Measurements from ENCODE around the gene HCRTR1.

HCRTR1 gene

DNA sequence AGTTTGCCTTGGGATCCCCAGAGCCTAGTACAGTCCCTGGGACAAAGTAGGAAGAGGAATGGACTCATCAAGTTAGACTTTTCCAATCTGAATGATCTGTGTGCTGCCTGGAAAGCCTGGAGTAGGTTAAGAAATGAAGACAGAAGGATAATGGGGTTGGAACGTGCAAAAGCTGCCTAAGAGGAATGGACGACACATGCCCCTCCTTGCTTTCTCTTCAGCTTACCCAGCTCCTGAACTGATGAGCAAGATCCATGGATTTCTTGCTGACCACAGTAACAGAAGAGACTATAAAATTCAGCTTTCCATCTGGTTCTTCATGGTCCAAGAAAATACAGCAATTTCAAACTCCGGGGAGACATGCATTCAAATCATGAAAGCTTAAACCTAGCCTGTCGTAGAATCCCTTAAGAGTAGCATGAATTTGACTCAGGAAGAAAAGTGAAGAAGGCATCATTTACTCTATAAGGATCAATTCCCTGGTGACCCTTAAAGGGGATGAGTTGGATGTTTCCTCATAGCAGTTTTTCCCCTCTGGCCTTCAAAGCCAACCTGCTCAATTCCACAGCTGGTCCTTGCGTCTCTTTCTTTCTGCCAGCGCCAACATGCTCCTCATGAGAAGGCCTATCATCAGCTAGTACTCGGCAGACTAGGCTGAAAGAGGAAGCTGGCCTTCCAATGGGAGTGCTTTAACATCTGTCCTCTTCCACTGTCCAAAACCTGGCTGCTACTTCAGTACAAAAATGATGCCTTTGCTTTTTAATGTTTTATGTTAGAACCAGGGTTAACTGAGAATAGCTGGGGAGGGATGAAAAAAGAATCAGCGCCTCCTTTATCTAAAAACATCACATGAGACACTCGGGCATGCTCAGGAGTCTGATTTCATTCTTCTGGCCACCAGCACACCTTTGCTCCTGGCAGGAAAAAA, 32.9 kb downstream of the HCRTR1 start:
- DNase-seq (ENCODE audit: low read depth in 2 of 2): no peak

DNA sequence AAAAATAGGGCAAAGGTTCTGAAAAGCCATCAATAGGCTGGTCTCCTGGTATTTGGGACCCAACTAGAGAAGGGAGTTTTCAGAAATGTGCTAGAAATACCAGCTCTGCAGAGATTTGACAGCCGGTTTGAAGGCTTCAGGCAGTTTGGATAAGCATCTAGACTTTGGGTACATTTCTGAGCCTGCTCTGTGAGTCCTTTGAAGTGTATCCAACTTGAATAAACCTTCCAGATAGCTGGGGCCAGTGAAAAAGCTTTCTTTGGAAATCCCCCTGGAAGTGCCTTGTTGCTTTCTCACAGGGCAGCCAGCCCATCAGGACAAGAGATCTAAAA, 33.6 kb downstream of the HCRTR1 start:
- DNase-seq (ENCODE audit: low read depth in 2 of 2): no peak

DNA sequence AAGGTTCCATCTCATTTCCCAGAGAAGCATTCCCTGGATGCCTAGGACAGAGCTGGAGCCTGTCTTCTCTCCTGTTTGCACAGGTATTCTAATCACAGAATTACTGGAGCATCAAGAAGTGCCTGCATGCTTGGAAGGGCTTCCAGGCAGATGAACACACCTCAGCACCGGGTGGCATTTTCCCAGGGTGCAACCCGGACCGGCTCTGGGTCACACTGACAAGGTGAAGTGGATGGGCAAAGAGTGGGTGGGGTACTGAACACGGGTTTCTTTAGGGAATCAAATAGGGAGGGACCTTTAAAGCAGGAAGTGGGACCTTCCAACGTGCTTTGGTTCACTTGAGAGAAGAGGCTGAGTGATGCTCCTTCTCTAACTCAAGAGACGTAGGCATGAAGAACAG, 34.3 kb downstream of the HCRTR1 start:
- no peak for DNase-seq (ENCODE audit: low read depth in 2 of 2)

DNA sequence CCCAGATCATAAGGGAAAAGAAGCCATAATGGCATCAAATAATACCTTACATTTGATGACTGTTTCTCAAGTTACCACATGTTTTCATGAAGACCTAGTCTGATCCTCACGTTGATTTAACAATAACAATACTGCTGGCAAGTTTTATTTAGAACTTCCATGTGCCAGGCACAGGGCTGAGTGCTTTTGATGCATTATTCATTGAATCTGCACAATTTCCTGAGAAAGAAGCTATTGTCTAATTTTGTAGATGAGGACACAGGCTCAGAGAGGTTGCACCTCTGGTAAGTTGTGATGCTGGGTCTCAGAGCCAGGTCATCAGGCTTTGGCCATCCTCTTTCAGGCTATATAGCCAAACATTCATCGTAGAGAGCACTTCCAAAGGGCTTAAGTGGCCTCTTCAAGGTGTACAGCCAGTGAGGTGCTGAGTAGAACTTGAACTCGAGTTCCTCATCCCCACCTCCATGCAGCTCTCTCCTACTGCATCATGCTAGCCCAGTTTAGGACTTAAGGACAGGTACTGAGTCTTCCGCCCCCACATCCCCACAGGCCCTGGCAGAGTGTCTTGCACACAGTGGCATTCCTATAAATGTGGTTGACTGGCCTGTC, 35.5 kb downstream of the HCRTR1 start:
- DNase-seq (ENCODE audit: low read depth in 2 of 2): no peak

DNA sequence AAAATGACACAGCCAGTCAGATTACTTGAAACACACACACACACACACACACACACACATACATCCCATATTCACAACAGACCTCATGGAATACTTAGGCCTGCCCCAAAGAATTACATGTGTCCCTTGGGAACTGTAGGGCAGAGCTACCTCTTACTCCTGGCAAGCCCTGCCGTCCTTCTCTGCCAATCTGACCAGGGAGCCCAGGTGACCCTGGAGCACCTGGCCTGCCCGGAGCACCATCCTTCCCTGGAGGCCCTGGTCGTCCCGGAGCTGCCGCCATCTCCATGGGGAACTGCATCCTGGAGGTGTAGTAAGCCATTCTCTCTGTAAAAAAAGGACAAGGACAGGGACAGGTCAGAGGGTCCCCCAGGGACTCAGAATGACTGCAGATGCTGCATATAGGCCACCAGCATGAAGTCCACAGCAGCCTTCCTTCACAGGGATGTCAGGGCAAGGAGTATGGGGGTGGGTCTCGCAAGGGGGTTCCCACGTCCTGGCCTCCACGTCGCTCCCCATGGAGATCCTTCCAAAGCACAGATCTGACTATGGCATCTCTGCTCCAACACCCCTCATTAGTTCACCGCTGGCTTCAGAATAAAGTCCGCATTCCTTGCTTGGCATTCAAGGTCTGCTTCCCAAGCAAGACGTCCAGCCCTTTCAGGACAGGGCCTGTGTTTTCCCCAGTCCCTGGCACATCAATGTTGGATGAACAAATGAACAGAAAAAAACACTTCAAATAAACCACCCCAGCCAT, 36.4 kb downstream of the HCRTR1 start:
- DNase-seq (ENCODE audit: low read depth in 2 of 2): no peak

DNA sequence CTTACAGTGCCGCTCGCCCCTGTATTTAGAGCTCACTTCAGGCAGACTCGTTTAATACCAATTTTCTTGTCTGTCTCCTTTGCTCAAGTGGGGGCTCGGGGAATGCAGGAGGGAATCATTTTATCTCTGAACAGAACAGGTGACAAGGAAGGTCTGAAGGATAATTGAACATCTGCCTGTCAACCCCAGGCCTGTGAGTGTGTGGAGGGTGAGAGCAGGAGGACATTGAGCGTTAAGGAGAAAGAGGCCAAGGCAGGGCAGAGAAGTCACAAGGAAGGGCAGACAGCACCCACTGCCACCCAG, 36.9 kb downstream of the HCRTR1 start:
- no peak for DNase-seq (ENCODE audit: low read depth in 2 of 2)

DNA sequence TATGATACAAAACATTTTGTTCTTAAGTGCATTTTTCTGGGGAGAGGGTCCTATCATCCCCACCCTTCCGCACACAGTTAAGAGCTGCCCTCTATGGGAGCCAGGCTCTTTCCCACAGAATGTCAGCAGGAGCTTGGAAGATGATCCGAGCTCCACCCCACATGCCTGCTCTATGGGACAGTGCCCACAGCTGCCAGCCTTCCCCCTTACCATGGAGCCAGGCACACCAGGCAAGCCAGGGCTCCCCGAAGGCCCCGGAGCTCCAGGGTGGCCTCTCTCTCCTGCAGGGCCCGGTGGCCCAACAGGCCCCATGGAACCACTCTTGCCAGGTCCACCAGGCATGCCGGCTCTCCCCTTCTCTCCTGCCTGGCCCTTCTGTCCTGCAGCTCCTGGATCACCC, 37.6 kb downstream of the HCRTR1 start:
- DNase-seq (ENCODE audit: low read depth in 2 of 2): no peak

DNA sequence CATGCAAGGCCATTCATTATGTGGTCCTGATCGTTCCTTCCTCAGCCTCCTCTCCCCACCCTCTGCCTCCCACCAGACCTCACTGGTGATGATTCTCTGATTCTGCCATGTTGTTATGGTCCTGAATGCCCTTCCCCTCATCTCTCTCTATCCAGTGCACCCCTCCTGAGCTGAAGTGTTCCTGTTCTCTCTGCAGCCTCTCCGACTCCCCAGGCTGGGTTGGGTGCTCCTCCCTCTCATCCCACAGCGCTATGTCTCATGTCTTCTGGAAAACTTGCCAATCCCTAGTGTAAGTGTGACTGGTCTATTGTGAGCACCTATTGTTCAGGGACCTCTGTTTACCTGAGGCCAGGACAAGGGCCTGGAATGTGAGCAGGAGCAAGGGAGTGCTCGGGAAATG, 38.3 kb downstream of the HCRTR1 start:
- no peak for DNase-seq (ENCODE audit: low read depth in 2 of 2)

DNA sequence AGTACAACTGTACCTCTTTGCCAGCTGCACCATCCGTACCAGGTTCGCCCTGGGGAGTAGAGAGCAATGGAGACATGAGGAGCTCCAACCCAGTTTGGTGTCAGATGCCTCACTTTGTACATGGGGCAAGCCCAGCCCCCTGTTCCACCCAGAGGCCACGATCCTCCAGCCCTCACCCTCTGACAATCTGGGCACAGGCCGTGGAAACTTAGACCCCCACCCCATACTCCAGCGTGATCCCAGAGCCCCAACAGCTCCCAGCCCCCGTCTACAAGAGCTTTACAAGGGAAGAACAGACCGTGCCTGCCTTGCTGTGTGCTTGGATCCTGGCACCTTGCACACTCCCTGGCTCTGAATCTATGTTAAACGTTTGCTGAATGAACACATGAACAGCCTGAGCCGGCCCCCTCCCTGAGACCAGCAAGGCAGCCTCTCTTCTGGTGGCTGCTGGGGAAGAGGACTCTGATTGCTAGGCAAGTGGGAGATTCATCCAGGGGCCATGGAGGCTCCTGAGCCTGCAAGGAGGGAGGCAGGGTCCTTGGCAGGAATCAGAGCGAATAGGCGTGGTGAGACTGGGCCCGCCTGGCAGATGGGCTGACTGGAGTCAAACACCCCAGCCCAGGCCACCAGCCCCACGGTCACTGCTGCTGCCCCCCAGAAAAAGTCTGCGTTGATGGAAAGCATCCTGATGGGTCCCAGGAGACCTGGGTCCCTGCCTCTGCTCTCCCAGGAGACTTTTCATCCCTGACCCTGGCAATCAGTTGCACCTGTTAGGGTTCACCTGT, 39.7 kb downstream of the HCRTR1 start:
- DNase-seq (ENCODE audit: low read depth in 2 of 2): no peak

DNA sequence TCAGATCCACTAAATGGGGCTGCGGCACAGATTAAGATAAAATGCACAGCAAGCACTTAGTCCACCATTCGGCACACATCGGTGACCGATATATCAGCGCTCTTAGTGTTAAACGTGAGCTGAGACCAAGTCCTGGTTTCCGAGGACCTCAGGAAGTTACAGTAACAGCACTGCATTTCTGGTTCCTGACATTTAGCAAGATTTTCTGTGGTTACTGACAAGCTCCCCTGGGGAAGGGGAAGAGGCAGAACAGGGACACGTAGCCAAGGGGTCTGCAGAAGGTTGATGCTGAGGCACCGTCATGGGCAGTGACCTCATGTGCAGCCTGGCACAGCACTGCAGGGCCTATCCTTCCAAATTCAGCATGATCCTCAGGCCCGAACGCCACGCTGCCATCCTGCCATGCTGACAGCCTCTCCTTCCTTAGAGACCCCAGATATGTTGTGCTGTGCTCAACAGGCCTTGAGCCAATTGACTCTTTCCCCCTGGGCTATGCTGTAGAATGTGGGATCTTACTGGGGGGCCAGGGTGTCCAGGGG, 40.6 kb downstream of the HCRTR1 start:
- DNase-seq (ENCODE audit: low read depth in 2 of 2): no peak

DNA sequence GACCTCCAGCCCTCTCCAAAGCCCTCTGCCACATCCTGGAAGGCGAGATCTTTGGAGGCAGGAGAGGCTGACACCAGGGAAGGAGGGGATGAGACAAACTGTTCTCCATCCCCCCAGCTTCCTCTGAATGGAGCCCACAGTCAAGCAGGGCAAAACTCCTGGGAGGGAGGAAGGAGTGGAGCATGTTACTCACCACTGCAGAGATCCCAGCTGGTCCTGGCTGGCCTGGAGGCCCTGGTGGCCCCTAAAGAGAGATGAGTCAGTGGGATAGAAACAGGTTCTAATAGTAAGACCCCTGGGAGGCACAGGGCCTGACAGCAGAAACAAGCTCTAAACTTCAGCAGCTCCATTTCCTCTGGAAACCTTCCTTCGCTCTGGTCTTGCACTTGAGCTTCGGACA, 41.2 kb downstream of the HCRTR1 start:
- DNase-seq (ENCODE audit: low read depth in 2 of 2): no peak

DNA sequence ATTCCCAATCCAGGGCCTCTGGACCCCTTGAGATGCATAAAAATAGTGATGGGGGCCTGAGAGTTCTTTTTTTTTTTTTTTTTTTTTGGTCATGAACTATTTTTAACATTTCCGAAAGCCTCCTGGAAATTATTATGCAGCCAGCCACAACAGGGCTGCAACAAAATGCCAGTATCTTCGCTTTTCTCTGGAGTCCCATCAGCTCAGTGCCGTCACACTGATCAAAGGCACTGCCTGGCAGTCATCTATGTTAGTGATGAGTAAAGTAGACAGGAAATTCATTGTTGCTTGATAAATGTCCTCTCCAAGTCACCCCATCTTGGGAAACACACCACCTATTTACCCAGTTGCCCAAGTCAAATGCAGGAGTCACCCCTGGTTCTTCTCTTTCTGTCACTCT, 42.4 kb downstream of the HCRTR1 start:
- no peak for DNase-seq (ENCODE audit: low read depth in 2 of 2)

DNA sequence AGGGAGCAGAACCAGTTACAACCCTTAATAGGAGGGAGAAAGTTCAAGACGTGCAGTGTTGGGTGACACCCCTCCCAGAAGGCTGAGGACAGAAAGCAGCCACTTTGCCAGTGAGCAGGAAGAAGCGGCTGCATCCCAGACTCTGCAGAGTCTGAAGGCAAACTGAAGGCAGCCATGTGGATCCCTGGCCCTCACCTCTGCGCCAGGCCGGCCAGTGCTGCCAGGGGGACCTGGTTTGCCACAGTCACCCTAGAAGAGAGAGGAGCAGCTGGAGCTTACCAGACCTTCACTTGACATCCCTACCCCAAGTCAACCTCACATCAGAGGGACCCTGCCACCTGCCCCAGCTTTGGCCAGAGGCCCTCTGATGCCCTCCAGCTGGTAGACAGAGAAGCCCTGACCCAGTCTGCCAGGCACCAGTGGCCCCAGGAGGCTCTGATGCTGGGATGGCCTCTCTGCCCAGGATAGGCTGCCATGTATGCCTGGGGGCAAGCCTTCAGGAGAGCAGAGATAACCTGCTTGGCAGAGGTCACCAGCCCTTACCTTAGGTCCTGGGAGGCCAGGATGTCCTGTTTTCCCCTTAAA, 43.5 kb downstream of the HCRTR1 start:
- no peak for DNase-seq (ENCODE audit: low read depth in 2 of 2)

DNA sequence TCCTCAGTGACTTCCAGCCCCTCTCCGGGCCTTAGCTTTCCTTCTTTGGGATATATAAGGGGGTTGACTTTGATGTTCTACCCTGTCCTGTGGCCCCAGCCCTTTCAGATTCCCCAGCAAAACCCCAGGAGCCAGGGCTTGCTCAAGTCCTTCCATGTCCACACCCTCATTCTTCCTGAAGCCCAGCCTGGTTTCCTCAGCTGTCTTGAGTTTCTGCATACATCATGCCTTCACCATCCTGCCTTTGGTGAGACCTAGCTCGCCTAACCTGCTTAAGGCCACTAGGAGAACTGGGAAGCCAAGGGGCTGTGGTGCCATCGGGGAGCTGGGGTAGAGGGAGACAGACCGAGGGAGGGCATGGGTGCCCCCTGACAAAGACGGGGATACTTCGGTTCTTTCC, 44.4 kb downstream of the HCRTR1 start:
- no peak for DNase-seq (ENCODE audit: low read depth in 2 of 2)

DNA sequence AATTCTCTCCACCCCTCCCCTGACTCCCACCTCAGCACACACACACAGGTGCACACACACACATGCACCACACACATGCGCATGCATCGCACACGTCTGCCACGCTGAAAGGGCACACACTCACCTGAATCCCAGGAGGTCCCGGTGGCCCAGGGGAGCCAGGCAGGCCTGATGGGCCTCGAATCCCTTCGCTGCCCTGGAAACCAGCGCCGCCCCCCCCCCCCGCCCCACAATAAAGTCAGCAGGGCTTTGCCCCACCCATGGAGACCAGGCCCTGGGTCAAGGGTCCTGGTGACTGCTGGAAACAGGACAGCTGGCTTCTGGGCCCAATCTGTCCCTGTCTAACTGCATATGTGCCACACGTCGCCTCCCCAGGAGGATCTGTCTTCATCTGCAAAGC, 45.0 kb downstream of the HCRTR1 start:
- DNase-seq (ENCODE audit: low read depth in 2 of 2): no peak

DNA sequence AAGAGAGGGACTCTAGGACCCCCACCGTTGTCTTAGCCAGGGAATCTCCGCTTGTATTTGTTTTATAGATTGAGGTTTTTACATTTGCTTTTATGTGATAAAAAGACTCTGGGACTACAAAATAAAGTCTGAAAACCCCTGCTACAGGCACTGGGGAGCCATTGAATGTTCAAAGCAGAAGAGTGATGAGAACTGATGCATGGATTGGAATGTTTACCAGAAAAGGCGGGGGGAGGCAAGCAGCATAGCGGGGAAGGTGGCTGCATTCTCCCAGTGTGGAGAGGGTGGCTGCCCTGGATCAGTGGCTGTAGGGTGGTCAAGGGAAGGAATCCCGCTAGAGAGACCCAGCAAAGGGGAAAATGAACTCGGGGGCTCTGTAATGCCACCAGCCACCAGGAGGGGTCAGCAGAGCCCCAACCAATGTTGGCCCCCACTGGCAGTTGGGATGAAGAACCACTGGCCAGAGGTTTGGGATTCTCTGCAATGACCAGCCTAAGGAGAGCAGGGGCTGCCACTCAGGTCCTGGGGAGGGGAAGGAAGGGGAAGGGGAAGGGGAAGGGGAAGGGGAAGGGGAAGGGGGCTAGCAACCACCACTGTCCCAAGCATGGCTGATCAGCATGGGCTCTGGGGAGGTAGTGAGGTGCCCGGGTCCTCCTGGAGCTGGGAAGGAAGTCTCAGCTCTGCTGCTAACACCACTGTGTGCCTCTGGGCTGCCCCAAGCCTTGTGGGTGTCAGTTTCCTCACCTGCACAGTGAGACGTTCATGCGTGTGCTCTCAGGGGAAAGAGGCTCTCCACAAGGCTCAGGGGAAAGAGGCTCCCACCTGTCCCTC, 46.3 kb downstream of the HCRTR1 start:
- peak; percentile 48 to 51 for DNase-seq (ENCODE audit: low read depth in 2 of 2)

DNA sequence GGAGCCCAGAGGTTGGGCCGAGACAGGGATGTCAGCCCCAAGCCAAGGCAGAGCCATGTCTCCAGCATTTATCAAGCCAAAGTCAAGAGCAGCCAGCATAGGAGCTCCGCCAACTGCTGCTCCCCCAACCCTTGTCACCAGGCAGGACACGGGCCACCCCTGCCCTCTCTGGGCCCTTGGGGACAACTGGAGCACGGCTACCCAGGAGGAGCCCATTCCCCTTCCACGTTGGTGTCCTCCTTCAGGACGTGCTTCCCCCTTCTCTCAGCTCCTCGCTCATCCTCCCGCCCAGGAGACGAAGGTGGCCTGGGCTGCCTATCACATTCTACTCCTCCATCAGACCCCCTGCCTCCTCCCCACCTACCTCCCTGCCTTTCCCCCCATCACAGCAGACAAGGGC, 47.0 kb downstream of the HCRTR1 start:
- DNase-seq (ENCODE audit: low read depth in 2 of 2): no peak

DNA sequence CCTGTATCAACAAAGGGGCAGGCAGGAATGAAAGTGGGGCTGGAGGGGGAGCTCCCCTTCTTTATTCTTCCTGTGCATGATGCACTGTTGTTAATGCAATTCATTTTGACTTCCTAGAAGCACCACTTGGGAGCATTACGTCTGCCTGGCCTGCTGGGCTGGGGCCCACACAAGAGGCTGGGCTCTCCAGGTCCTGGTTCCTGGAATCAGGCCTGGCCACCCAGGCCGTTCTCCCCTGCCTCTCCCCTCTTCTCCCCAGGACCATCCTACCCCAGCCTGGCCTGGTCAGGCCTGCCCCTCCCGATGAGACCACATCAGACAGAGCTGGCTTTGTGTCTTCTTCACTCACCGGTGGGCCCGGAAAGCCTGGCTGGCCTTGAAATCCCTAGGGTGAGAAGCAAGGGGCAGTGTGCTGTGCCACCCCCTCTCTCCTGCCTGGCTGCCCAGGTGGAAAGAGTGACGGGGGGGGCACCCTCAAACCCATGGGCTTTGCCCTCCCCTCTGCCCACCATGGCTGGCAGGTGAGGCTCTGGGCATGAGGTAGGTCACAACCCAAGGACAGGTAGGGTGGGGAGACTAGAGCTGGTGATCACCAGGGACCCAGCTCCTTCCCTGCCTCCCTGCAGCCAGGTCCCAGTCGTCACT, 47.9 kb downstream of the HCRTR1 start:
- DNase-seq (ENCODE audit: low read depth in 2 of 2): no peak

DNA sequence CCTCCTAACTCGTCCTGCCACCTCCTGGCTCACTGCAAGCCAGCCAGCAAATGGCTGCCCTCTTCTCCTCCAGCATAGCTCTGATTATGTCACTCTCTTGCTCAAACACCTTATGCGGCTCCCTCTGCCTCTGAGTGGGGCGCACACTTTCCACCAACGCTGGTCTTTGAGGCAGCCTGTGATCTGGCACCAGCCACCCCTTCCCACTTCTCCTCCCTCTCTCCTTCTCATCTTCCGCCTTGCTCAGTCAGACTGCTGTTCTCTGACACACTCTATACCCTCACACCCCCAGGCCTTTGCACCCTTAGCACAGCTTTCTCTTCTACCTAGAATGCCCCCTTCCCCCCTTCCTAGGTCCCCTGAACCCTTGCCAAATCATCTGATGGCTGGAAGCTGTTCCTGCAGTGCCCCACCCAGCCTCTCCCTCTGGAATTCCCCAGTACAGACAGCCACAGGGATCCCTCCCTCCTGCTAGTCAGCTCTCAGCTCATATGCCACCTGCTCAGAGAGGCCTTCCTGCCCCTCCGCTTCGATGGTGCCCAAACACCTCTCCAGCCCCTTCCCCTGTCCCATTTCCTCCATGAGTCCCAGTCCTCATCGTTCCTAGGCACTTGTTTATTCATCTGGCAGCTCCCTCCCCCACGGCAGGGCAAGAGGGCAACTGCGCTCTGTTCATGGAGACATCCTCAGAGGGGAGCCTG, 48.9 kb downstream of the HCRTR1 start:
- DNase-seq (ENCODE audit: low read depth in 2 of 2): no peak
